OCI-LY1 (cell line): ENCODE measurements around the gene MAPK1.

Experiments
- H2AFZ ChIP-seq: fragments of 200-600 bp; sonication (generic), shearing (Covaris generic); 2 replicates; pipeline ENCODE4 v1.6.0; 2014; ENCODE audit warnings: antibody characterized with exemption, mild to moderate bottlenecking, low read length
- H3F3A ChIP-seq: fragments of 200-600 bp; sonication (generic), shearing (Covaris generic); 2 replicates; pipeline ENCODE4 v1.6.0; 2014; ENCODE audit warnings: mild to moderate bottlenecking, antibody characterized with exemption, low read length, moderate library complexity; ENCODE audit not compliant: insufficient read depth
- H3K27ac ChIP-seq: fragments of 200-600 bp; sonication (generic); 2 replicates; pipeline ENCODE4 v1.5.1; 2014; ENCODE audit warnings: low read length, mixed run types, mild to moderate bottlenecking, low read depth; ENCODE audit not compliant: poor library complexity, severe bottlenecking
- H3K27me3 ChIP-seq: fragments of 200-600 bp; sonication (generic); 2 replicates; pipeline ENCODE4 v1.6.0; 2014; ENCODE audit warnings: antibody characterized with exemption, mild to moderate bottlenecking, low read length, moderate library complexity; ENCODE audit not compliant: insufficient read depth
- H3K36me3 ChIP-seq: fragments of 200-600 bp; sonication (generic); 2 replicates; pipeline ENCODE4 v1.6.1; 2014; ENCODE audit warnings: mild to moderate bottlenecking, antibody characterized with exemption, low read length, moderate library complexity, mixed read lengths; ENCODE audit not compliant: insufficient read depth
- H3K4me1 ChIP-seq: fragments of 200-600 bp; sonication (generic); 2 replicates; pipeline ENCODE4 v1.5.1; 2014; ENCODE audit warnings: mild to moderate bottlenecking, low read length, moderate library complexity; ENCODE audit not compliant: insufficient read depth, severe bottlenecking
- H3K4me2 ChIP-seq: fragments of 200-600 bp; sonication (generic), shearing (Covaris generic); 2 replicates; pipeline ENCODE4 v1.6.1; 2014; ENCODE audit warnings: low read length
- H3K4me3 ChIP-seq: fragments of 200-600 bp; sonication (generic); 2 replicates; pipeline ENCODE4 v1.5.1; 2014; ENCODE audit warnings: low read length, low read depth, mild to moderate bottlenecking, mixed read lengths; ENCODE audit not compliant: poor library complexity, severe bottlenecking
- H3K79me2 ChIP-seq: fragments of 200-600 bp; shearing (Covaris generic); 2 replicates; pipeline ENCODE4 v1.6.1; 2016; ENCODE audit warnings: mixed run types, low read length, mixed read lengths; ENCODE audit not compliant: insufficient read depth
- H3K9ac ChIP-seq: fragments of 200-600 bp; sonication (generic), shearing (Covaris generic); 2 replicates; pipeline ENCODE4 v1.6.1; 2014; ENCODE audit warnings: mild to moderate bottlenecking, low read length, mixed read lengths
- H3K9me2 ChIP-seq: fragments of 200-600 bp; sonication (generic), shearing (Covaris generic); 2 replicates; pipeline ENCODE4 v1.6.1; 2014; ENCODE audit warnings: low read depth, mild to moderate bottlenecking, low read length, mixed read lengths
- H3K9me3 ChIP-seq: fragments of 200-600 bp; shearing (Covaris generic); 2 replicates; pipeline ENCODE4 v1.6.1; 2014; ENCODE audit warnings: low read length, mixed read lengths
- H4K20me1 ChIP-seq: fragments of 200-600 bp; sonication (generic), shearing (Covaris generic); 2 replicates; pipeline ENCODE4 v1.6.0; 2016; ENCODE audit warnings: mild to moderate bottlenecking, low read length; ENCODE audit not compliant: insufficient read depth
- CTCF ChIP-seq: fragments of 200-600 bp; sonication (generic), shearing (Covaris generic); IDR thresholded peaks from 2 replicates; pipeline ENCODE4 v1.5.1; 2017; ENCODE audit warnings: mild to moderate bottlenecking, antibody characterized with exemption, low read length, moderate library complexity, mixed read lengths
- EZH2 ChIP-seq: fragments of 200-600 bp; sonication (generic), shearing (Covaris generic); IDR thresholded peaks from 2 replicates; pipeline ENCODE4 v1.8.0; 2017; ENCODE audit warnings: borderline replicate concordance, mixed run types, mild to moderate bottlenecking, antibody characterized with exemption, low read length, moderate library complexity, mixed read lengths

Gene MAPK1

GRCh38 chr22:21845558-21846453 lies 21.6 kb downstream of the MAPK1 start:
- Histone ChIP-seq H3K4me1 (peaks cover 29% of the 10 kb centered on the region), H3K27me3 (no peaks in the 10 kb centered on the region), H3K79me2 (peaks cover 87% of the 10 kb centered on the region), H4K20me1 (0 out of 2 replicates have a peak, but pooled peaks cover 4% of the 10 kb centered on the region), H3K9me3 (0 out of 2 replicates have a peak, but pooled peaks cover 3% of the 10 kb centered on the region), H3F3A (no peaks in the 10 kb centered on the region), H3K9ac (no peak overlapping the region), H2AFZ (no peak overlapping the region), H3K9me2 (no peaks in the 10 kb centered on the region), H3K4me3 (no peak overlapping the region), H3K36me3 (peaks cover 27% of the 10 kb centered on the region), H3K4me2 (no peak overlapping the region), H3K27ac (no peak overlapping the region)
- no peak for TF ChIP-seq CTCF
- no peak for TF ChIP-seq EZH2

GRCh38 chr22:21842946-21843345 lies 24.5 kb downstream of the MAPK1 start:
- Histone ChIP-seq H3K9me3 (no peaks in the 10 kb centered on the region), H3K79me2 (peaks cover 85% of the 10 kb centered on the region), H3F3A (no peaks in the 10 kb centered on the region), H3K4me2 (no peak overlapping the region), H3K9me2 (no peaks in the 10 kb centered on the region), H3K36me3 (peaks cover 29% of the 10 kb centered on the region), H3K27ac (no peak overlapping the region), H2AFZ (no peak overlapping the region), H4K20me1 (0 out of 2 replicates have a peak, but pooled peaks cover 4% of the 10 kb centered on the region), H3K27me3 (no peaks in the 10 kb centered on the region), H3K4me3 (no peak overlapping the region), H3K4me1 (peaks cover 25% of the 10 kb centered on the region), H3K9ac (no peak overlapping the region)
- TF ChIP-seq CTCF (no peak), EZH2 (no peak)

GRCh38 chr22:21841422-21841821 lies 26.0 kb downstream of the MAPK1 start:
- Histone ChIP-seq H3F3A (no peaks in the 10 kb centered on the region), H2AFZ (no peak overlapping the region), H3K9me2 (no peaks in the 10 kb centered on the region), H3K27me3 (no peaks in the 10 kb centered on the region), H3K27ac (no peak overlapping the region), H4K20me1 (0 out of 2 replicates have a peak, but pooled peaks cover 4% of the 10 kb centered on the region), H3K9ac (no peak overlapping the region), H3K4me1 (peaks cover 39% of the 10 kb centered on the region), H3K4me3 (no peak overlapping the region), H3K4me2 (no peak overlapping the region), H3K9me3 (no peaks in the 10 kb centered on the region), H3K79me2 (peaks cover 91% of the 10 kb centered on the region), H3K36me3 (peaks cover 29% of the 10 kb centered on the region)
- TF ChIP-seq CTCF, result no peak
- TF ChIP-seq EZH2, result no peak
